NCI-H510A (cell line): ENCODE results near the gene KIF16B.
A peak's percentile ranks its signal among the peaks of the same experiment; 100 is the strongest.

Experiments used
- DNase-seq: peaks from one replicate; lab custom pipeline; 2025; lab: John Stamatoyannopoulos, UW

KIF16B gene

GRCh38 chr20:16351415-16351814 is 221.8 kb downstream of the KIF16B start:
- no peak for DNase-seq

GRCh38 chr20:16350465-16350864 is 222.8 kb downstream of the KIF16B start:
- DNase-seq: no peak

DNA sequence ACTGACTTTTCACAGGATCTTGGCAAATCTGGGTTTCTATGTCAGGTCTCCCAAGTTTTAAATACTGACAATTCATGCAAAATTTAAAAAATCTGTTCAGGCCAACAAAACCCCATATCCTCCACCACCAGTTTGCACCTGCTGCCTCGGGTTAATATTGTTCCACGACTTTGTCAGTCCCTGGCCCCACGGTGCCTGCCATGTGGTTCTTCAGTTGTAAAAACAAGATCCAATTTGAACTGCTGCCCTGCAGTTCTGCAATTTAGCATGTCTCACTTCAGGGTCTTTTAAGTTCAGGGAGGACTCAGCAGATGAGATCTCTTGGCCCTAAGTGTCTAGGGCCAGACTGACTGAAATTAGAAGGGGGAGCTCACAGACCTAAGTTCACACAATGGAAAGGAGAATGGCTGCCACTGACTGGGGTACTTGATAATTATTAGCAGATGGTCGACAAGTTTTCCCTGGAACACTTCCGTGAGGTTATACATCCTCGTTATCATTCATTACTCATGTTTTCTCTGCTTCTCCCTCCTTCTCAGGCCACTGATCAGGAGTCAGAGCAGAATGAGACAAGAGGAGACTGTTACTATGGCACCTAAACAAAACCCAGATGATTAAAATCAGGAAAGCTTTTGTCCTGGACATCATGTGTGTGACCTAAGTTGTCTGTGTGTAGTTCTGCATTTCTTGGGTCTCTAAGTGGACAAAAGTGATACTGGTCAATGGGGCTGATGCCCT is 223.6 kb downstream of the KIF16B start:
- no peak for DNase-seq

GRCh38 chr20:16346956-16347355 is 226.3 kb downstream of the KIF16B start:
- no peak for DNase-seq

GRCh38 chr20:16337707-16338106 is 235.5 kb downstream of the KIF16B start:
- no peak for DNase-seq

DNA sequence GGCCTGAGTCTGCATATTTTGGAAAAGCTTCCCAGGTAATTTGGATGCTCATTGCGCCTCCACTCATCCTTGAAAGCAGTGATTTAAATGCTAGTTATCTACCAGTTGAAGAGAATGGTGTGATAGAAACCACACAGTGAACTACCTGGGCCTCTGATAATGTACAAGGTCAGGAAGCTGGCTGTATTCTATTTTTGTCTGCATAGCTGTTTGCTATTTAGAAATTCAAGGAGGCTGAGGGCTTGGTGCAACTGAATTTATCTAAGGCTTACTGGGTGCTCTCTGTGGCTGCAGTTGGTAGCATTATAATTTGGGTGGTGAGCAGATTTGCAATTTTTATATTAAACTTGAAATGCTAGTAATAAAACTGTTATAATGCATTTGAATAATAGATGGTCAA is 245.6 kb downstream of the KIF16B start:
- DNase-seq: no peak

- DNase-seq: no peak
Measured at GRCh38 chr20:16321291-16321690, 252.0 kb downstream of the KIF16B start.

GRCh38 chr20:16317445-16318362 is 255.5 kb downstream of the KIF16B start:
- no peak for DNase-seq

DNA sequence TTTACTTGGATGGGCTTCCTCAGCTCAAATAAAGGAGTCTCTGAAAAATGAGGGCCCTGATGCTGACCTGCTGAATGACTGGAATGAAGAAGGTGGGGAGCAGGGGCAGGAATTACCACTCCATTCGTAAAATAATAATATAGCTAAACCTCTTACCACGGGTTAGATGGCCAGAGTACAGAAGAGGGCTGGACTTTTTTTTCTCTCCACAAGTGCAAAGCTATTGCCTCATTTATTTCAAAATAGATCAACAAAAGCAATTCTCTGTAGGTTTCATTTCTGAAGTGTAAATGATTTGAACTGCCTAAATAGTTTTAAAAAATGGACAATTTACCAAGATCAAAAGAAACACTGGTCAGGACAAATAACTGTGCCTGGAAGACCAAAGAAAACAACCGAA is 256.7 kb downstream of the KIF16B start:
- no peak for DNase-seq

- no peak for DNase-seq
Measured at GRCh38 chr20:16314748-16315159, 258.5 kb downstream of the KIF16B start.

DNA sequence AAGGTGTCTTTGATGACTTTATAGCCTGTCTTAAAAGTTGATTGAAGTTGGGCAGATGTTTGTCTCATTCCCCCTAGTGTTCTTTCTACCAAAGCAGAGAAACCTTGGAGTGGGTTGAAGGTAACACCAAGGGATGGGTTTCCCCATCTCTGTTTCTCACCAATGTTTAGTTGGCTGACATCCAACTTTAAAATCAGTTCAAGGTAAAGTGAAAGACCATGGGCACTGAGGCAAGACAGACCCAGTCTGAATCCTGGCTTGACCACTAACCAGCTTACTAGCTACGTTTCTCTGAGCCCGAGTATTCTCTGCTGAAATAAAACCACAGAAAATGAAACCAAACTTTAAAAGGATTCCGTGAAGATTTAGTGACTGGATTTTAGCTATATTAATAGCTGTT is 258.9 kb downstream of the KIF16B start:
- DNase-seq: no peak

DNA sequence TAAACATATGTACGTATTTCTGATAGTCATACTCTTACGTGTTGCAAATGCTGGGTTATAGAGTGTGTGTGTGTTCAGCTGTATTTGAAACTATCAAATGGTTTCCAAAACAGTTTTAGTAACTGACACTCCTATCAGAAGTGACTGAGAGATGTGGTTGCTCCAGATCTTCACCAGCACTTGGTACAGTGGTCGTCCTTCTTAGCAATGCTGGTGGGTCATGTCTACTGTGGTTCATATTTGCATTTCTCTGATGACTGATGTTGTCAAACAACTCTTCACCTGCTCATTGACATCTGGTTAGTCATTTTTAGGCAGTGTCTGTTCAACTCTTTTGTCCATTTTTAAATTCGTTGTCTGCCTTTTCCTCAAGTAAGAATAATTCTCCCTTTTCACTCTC is 259.3 kb downstream of the KIF16B start:
- no peak for DNase-seq

DNA sequence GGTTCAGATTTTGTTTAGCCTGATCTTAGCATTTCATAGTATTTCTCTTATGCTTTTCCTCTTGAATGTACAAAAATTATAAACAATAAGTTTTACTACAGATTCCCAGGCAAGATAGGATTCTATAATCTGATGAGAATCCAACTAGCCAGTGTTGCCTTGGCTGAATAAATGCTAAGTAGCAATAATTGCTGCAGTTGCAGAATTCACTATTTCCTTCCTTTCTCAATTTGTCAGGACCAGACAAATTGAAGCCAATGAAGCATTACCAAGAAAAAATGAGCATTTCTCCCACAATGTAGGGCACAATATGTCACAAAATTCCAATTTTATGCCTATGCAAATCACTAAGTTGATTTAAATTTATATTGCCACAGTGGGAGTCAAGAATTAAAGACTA is 260.2 kb downstream of the KIF16B start:
- no peak for DNase-seq

DNA sequence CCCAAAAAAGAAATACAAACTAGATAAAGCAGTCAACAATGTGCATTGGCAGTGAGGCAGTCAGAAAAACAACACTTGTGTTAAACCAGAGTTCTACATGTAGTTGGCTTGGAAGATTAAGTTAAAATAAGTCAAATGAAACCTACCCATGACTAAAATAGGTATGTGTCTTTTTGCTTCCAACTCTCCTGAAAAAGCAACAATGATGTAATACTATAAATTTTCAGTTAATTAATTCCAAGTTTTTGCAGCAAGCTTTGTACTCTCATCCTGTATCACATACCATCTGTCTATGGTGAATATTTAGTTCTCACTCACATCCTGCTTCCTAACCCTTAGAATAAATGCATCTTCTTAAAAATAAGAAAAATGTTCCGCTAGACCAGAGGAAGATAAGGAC is 261.5 kb downstream of the KIF16B start:
- DNase-seq: no peak

- DNase-seq: no peak
Measured at GRCh38 chr20:16308754-16309153, 264.5 kb downstream of the KIF16B start.

GRCh38 chr20:16302818-16303217 is 270.4 kb downstream of the KIF16B start:
- DNase-seq: no peak

GRCh38 chr20:16301986-16302385 is 271.3 kb downstream of the KIF16B start:
- no peak for DNase-seq

- no peak for DNase-seq
Measured at GRCh38 chr20:16299897-16300296, 273.4 kb downstream of the KIF16B start.

DNA sequence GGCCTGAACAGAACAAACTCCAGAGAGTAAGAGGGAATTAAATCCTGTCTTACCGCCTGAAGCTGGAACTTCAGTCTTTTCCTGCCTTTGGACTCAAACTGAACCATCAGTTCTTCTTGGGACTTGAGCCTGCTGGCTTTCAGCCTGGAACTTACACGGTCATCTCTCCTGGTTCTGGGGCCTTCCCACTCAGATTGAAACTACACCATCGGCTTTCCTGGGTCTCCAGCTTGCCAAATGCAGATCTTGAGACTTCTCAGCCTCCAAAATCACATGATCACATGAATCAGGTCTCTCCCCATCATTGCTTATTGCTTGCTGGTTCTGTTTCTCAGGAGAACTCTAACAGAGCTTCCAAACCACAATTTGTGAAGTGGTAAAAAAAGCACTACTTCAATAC is 276.3 kb downstream of the KIF16B start:
- DNase-seq: no peak

DNA sequence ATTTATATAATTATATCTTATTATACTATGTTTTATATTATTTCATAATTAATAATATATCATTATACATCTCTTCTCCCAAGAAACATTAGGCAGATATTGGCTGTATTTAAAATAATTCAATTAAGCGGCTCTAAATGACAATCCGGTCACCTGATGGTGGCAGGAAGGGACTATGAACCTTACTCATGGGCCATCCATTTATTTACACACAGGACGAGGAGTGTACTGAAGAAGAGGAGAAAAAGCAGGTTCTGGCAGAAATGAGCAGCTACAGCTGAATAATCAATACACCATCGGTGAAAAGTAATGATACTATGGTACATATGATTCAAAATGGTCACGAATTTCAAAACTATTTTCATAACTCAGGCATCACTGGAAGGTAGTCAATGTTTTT is 277.7 kb downstream of the KIF16B start:
- no peak for DNase-seq

GRCh38 chr20:16293590-16293989 is 279.7 kb downstream of the KIF16B start:
- DNase-seq: peak; percentile 35

DNA sequence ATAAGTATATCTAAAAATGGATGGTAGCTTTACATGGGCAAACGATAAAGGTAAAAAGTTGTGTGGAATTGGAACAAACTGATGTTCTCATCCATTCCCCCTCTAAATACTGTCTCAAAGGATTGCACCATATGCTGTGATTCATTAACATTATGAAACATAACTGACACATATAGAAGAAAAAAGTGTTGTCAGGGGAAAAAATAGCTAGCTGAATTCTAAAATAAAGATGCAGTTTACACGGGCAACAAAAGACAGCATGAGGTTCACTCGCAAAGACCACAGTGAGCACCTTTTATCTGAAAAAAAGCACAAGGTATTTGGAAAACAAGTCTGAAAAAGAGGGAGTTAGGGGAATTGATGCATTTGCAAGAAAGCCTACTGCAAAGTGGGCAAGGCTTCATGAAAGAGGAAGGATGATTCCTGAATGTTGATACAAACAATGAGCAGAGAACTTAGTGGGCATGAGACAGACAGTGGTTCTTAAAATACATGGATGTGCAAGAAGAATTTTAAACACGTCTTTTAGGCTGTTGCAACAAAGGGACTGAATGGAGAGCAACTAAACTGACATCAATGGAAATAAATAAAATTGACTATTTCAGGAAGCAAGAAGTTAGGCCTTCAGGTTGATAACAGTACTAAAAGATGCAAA is 280.9 kb downstream of the KIF16B start:
- DNase-seq: no peak

DNA sequence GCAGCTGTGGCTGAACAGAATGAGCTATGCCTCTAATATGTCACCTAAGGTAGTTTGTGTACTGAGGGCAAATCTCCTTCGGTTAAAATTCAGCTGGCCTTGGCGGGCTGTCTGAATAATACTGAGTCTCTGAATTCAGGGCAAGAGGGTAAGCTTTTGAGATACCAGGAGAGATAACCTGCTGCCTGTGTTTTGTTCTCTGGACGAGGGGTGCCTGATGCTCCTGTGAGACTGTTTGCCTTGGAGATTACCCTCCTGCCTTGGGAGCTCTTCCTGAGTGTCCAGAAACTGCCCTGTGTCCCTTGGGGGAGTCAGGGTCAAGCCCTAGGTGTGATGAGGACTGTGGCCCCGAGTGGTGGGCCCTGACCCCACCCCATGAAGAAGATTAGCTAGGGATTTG is 282.9 kb downstream of the KIF16B start:
- DNase-seq: no peak
